Neural progenitor cell (in vitro differentiated cells): ENCODE results near the gene CENPP.

Experiments
- CTCF ChIP-seq: fragments of 200-600 bp; sonication (generic); IDR thresholded peaks from 2 replicates; pipeline ENCODE4 v1.5.1; 2017; ENCODE audit warnings: antibody characterized with exemption, mild to moderate bottlenecking
- EZH2phosphoT487 ChIP-seq: fragments of 200-600 bp; sonication (generic); IDR thresholded peaks from 2 replicates; pipeline ENCODE4 v1.6.1; 2017; ENCODE audit warnings: antibody characterized with exemption

- TF ChIP-seq CTCF (no peak), EZH2phosphoT487 (no peak)
Measured at GRCh38 chr9:92476962-92477361, 151.2 kb downstream of the CENPP start.
